Kidney (tissue), 14 donors: ENCODE data around the gene EFNB1. TPM values are rescaled to one million over a fixed set of nuclear protein-coding genes. Genes with fewer than 3 reads are reported as not detected.

ENCODE experiments used
- DNase-seq, 5 donors: peaks; one replicate each; pipeline ENCODE4 v3.0.0-alpha.2; 2013 to 2020
- FAIRE-seq: peaks from 2 replicates; lab custom pipeline; 2012; peaks lifted over from hg19 to GRCh38; lab: Jason Lieb, UNC
- H3K27ac ChIP-seq, 2 donors: one replicate each; pipeline ENCODE4 v1.7.0; 2013; ENCODE audit warnings: low read depth in 2 of 2, low read length in 2 of 2, inconsistent platforms in 1 of 2
- H3K27me3 ChIP-seq: one replicate; pipeline ENCODE4 v1.7.1; 2013; ENCODE audit warnings: low read length, inconsistent platforms; ENCODE audit not compliant: control insufficient read depth, insufficient read depth
- H3K36me3 ChIP-seq, 3 donors: one replicate each; pipeline versions ENCODE4 v1.7.0 to v1.7.1; 2013; ENCODE audit warnings: low read length in 3 of 3, control low read depth in 1 of 3, inconsistent platforms in 1 of 3; ENCODE audit not compliant: insufficient read depth in 3 of 3, control insufficient read depth in 2 of 3
- H3K4me1 ChIP-seq, 3 donors: one replicate each; pipeline versions ENCODE4 v1.7.0 to v1.7.1; 2013; ENCODE audit warnings: low read length in 3 of 3, inconsistent platforms in 1 of 3, low read depth in 1 of 3; ENCODE audit not compliant: control insufficient read depth in 2 of 3, insufficient read depth in 2 of 3
- H3K4me3 ChIP-seq, 3 donors: one replicate each; pipeline versions ENCODE4 v1.7.0 to v1.8.1; 2013; ENCODE audit warnings: low read length in 3 of 3, control low read depth in 1 of 3, inconsistent platforms in 1 of 3
- H3K9ac ChIP-seq, 3 donors: one replicate each; pipeline versions ENCODE4 v1.7.0 to v1.7.1; 2013; ENCODE audit warnings: low read length in 3 of 3, control low read depth in 1 of 3, inconsistent platforms in 1 of 3
- H3K9me3 ChIP-seq, 3 donors: one replicate each; pipeline versions ENCODE4 v1.7.0 to v1.7.1; 2013; ENCODE audit warnings: low read length in 3 of 3, control low read depth in 1 of 3, inconsistent platforms in 1 of 3; ENCODE audit not compliant: control insufficient read depth in 2 of 3, insufficient read depth in 1 of 3
- intact Hi-C: fragments of 100-400 bp; cut with DNase I; formaldehyde crosslinking; loops from one replicate; pipeline ENCODE4 v1.11.1; 2022
- polyA plus RNA-seq: library from polyadenylated mRNA; stranded (reverse); fragments of 350-450 nt; fragmentation: Illumina TruSeq; extraction: RNeasy Lipid Tissue Mini Kit (QIAGEN cat#74804); gene quantifications from one replicate; pipeline ENCODE4 v1.2.3, GENCODE V29; 2014; ENCODE audit warnings: low read depth, low replicate concordance; ENCODE audit not compliant: insufficient read depth
- total RNA-seq: library from RNA; stranded (reverse); fragmentation: NEBNext Ultra II Directional; extraction: Animal tissue kit (Norgen Biotek cat#: 25700); gene quantifications from one replicate; pipeline ENCODE4 v1.2.1, GENCODE V29; 2021
- TF ChIP-seq, protein P1 (sequence below): IDR thresholded peaks from 3 replicates; pipeline ENCODE4 v1.5.1; 2012; ENCODE audit warnings: mild to moderate bottlenecking, moderate library complexity, borderline replicate concordance; ENCODE audit not compliant: insufficient read depth; ENCODE audit errors: extremely low read depth
- donor health status: control.
- donor health status: control.
- donor health status: control.
- donor health status: control.
- donor health status: control.
- donor health status: DM: yes; HTN: yes; CAD: no.
- donor health status: Normal renal cell carcinoma (clear cell type).

EFNB1 gene
- total and polyA plus RNA-seq, 2 donors from 2014 or later = 50.6 to 53.0 TPM

DNA sequence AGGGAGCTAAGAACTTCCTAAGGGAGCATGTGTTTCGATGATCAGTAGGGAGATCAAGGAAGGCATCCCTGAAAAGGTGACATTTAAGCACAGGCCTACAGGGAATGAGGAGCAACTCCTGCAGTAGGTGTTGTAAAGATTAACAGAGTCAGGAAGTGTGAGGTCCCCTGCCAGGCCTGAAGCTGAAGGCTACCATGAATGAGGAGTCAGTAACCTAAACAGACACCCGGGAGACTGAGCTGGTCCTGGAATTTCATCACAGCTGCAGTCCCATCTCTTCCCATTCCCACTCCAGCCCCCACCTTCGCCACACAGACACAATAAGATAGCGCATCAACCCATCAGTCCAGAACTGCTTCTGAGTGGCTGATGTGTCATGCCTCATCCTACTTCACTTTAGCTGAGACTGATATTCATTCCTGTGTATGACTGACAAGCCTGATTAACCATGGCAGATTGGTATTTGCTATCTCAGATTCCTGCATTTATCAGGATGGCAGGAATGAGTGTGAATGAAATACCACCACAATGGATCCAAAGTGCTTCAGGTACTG is 27.0 kb upstream of the EFNB1 start:
- TF ChIP-seq, protein P1, sequence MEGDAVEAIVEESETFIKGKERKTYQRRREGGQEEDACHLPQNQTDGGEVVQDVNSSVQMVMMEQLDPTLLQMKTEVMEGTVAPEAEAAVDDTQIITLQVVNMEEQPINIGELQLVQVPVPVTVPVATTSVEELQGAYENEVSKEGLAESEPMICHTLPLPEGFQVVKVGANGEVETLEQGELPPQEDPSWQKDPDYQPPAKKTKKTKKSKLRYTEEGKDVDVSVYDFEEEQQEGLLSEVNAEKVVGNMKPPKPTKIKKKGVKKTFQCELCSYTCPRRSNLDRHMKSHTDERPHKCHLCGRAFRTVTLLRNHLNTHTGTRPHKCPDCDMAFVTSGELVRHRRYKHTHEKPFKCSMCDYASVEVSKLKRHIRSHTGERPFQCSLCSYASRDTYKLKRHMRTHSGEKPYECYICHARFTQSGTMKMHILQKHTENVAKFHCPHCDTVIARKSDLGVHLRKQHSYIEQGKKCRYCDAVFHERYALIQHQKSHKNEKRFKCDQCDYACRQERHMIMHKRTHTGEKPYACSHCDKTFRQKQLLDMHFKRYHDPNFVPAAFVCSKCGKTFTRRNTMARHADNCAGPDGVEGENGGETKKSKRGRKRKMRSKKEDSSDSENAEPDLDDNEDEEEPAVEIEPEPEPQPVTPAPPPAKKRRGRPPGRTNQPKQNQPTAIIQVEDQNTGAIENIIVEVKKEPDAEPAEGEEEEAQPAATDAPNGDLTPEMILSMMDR = no peak
- H3K36me3 ChIP-seq = no peaks in the 10 kb centered on the region
- no peaks in the 10 kb centered on the region for H3K4me1 ChIP-seq
- intact Hi-C loops = no loop called here
- no peak for FAIRE-seq
- no peak overlapping the region for H3K4me3 ChIP-seq
- no peak overlapping the region for H3K27ac ChIP-seq
- no peak for DNase-seq
- no peaks in the 10 kb centered on the region for H3K27me3 ChIP-seq
- H3K9me3 ChIP-seq = no peaks in the 10 kb centered on the region
- H3K9ac ChIP-seq = no peak overlapping the region

DNA sequence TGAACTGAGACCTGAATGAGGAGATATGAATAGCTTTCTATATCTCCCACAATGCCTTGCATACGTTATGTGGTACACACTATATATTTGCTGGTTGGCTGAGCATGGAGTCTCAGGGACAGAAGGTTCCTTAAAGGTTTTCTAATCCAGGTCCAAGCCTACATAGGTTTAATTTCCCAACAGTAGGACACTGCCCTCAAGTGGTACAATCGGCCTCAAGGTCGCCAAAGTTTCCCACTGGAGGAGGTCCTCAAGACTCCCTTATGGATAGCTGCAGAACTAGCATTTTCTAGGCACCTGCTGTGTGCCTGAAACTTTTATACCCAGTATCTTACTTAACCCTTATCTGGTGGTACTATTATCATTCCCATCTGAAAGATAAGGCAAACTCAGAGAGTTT is 21.0 kb upstream of the EFNB1 start:
- no peak for FAIRE-seq
- peak in 1 of 5 donors; percentile 40 for DNase-seq
- no peaks in the 10 kb centered on the region for H3K9me3 ChIP-seq
- no peaks in the 10 kb centered on the region for H3K4me1 ChIP-seq
- H3K36me3 ChIP-seq = no peaks in the 10 kb centered on the region
- H3K27ac ChIP-seq = no peak overlapping the region
- H3K27me3 ChIP-seq = no peaks in the 10 kb centered on the region
- TF ChIP-seq, protein P1 = peak; percentile 43
- intact Hi-C loops = no loop called here
- H3K9ac ChIP-seq = no peak overlapping the region
- no peak overlapping the region for H3K4me3 ChIP-seq

DNA sequence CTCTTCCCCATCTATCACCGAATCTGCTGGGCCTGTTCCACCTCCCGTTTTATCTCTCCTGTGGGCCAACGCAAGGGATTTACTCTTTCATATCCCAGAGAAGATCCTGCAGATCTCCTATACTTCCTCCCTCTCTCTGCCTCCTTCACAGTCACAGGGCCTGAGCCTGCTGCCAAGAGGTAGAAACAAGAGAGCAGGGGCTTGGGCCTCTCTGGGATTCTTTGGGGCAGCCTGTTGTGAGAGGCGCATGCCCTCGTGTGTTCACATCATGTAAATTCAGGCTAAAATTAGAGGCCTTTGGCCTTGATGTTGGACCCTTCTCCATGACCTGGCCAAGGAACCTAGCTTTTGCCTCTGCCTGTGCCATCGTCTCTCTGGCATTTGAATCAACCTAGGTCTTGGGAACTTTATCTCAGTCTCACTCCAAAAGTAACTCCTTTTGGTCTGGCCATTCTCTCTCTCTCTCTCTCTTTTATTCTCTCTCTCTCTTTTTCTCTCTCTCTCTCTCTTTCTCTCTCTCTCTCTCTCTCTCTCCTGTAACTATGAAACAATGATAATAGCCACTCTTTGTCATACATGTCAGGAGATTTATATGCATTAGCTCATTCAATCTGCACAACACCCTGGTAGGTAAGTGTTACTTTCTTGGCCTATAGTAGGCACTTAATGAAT is 20.0 kb upstream of the EFNB1 start:
- no peaks in the 10 kb centered on the region for H3K36me3 ChIP-seq
- H3K27me3 ChIP-seq = no peaks in the 10 kb centered on the region
- H3K9ac ChIP-seq = no peak overlapping the region
- no peaks in the 10 kb centered on the region for H3K9me3 ChIP-seq
- no peaks in the 10 kb centered on the region for H3K4me1 ChIP-seq
- FAIRE-seq (no peak), DNase-seq (peak in 1 of 5 donors; percentile 39)
- H3K4me3 ChIP-seq = no peak overlapping the region
- no peak overlapping the region for H3K27ac ChIP-seq
- TF ChIP-seq, protein P1 = peak; percentile 11
- intact Hi-C loops = no loop called here
